HTR-8/SVneo (cell line): ENCODE data around the gene CDYL.

Experiments used
- DNase-seq: peaks from one replicate; pipeline ENCODE4 v3.0.0; 2011; ENCODE audit warnings: low spot score, mixed read lengths; ENCODE audit not compliant: insufficient read length
- FAIRE-seq: peaks from 2 replicates; lab custom pipeline; 2011; peaks lifted over from hg19 to GRCh38; lab: Jason Lieb, UNC

CDYL gene

GRCh38 chr6:4947716-4948115, 171.5 kb downstream of the CDYL start:
- no peak for FAIRE-seq
- DNase-seq: no peak

DNA sequence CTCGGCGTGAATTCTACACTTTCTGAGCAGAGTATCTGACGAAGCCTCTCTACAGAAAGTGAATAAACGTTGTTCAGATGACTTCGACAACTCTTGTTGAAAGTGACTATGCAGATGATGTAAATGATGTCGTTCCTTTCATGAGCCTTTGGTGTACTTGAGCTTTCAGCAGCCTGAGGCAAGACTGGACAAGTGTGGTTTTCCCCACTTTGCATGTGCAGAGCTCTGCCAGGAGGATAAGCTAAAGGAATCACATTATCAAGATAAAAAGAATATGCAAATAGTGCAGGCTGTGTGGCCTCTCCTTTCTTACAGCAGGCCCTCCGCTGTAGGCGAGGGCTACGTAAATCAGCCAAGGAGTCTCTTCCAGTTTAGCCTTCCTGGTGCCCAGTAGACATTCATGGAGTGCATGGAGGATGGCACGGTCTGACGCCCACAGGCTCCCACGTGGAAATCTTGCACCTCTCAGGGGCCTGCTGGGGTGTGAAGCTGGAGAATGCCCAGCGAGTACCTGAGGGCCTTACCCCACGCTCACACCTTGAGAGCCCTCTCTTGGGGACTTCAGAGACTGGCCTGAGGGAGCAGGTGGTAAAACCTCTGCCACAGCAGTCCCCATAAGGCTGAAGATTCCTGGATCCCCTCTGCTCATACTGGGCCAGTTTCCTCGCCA, 172.7 kb downstream of the CDYL start:
- FAIRE-seq (no peak), DNase-seq (no peak)

DNA sequence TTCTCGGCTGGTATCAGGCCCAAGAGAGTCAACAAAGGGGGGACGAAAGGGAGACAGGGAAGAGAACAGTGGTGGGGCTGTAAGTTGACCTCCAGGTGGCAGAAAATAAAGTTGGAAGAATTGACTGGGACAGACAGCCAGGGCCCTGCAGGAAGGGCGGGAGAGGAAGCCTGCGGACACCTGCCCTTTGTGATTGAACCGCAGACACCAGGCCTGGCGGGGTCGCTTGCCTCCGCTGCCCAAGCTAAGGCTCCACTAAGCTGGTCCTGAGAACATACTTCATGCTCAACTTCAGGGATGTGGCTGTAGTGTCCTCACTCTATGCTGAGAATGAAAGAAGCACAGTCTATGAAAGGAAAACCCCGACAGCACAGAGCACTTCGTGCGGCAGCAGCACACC, 173.9 kb downstream of the CDYL start:
- no peak for DNase-seq
- no peak for FAIRE-seq

- FAIRE-seq: no peak
- DNase-seq: no peak
Observed at GRCh38 chr6:4950836-4951533, 174.8 kb downstream of the CDYL start.

GRCh38 chr6:4953440-4953839, 177.2 kb downstream of the CDYL start:
- no peak for FAIRE-seq
- DNase-seq: no peak

GRCh38 chr6:4956625-4957024, 180.4 kb downstream of the CDYL start:
- FAIRE-seq (no peak), DNase-seq (no peak)

DNA sequence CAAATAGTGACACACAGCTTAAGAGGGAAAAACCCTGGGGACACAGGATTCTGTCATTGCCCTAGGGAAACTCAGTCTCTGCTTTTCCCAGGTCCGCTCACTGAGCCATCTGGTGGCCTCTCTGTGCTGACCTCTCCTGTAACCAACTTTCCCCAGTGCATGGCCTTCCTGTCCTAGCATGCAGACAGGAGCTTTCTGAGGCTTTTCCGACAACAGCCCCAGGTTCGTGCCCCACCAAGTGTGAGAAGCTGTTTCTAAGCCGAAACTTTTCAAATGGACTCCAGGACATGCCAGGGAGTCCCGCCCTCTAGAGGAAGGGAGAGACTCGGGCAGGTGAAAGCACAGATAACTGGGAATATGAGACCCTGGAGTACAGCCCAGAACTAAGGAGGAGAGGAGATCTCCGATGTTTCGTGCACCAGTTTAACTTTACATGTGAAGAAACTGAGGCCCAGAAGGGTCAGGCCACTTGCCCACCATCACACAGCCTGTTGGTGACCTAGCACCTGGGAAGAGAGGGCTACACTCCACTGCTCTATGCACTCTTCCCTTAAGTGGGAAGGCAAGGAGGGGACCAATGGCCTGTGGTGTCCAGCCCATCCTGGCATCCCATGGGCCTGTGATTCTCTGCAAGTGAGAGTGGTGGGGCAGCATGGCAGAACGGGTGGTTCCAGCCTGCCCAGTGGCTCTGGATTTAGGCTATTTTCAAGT, 181.5 kb downstream of the CDYL start:
- DNase-seq: no peak
- FAIRE-seq: no peak

DNA sequence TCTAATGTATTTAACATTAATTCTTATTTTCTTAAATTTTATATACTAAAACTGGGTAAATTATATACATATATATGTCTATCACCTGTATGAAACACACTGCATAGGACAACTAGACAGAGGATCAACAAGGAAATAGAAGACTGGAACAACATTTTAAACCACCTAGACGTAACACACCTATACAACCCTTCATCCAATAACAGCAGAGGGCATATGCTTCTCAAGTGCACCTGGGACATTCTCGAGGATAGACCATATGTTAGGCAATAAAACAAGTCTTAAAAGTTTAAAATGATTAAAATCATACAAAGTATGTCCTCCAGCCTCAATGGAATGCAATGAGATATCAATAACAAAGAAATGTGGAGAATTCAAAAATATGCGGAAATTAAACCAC, 182.4 kb downstream of the CDYL start:
- no peak for FAIRE-seq
- DNase-seq: no peak

DNA sequence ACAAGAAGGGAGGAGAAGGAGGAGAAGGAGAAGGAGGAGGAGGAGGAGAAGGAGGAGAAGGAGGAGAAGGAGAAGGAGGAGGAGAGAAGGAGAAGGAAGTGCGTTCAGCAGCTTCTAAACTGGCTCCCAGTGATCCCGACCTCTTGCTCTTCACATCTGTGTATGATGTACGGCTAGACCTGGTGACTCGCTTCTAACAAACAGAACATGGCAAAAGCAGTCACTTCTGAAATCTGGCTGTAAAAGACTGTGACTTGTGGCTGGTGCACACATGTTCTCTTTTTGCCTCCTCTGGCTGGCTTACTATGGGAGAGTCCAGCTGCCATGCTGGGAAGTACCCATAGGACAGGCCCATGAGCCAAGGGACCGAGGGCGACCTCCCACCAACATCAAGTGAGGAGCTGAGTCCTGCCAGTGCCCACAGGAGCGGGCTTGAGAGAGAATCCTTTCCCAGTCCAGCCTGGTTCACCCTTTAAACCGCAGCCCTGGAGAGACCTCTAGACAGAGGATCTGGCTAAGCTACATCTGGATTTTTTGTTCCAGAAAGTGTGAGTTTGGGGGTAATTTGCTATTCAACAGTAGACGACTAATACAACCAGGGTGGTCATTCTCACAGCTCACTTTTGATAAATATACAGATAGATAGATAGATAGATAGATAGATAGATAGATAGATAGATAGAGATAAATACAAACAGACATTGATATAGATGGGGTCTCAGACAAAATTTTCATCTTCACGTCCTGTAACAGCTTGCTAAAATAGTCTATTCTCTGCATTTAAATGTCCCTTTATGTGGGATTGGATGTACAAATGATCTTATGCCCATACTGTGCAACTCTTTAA, 185.3 kb downstream of the CDYL start:
- no peak for FAIRE-seq
- no peak for DNase-seq

GRCh38 chr6:4962905-4963304, 186.7 kb downstream of the CDYL start:
- no peak for DNase-seq
- no peak for FAIRE-seq

DNA sequence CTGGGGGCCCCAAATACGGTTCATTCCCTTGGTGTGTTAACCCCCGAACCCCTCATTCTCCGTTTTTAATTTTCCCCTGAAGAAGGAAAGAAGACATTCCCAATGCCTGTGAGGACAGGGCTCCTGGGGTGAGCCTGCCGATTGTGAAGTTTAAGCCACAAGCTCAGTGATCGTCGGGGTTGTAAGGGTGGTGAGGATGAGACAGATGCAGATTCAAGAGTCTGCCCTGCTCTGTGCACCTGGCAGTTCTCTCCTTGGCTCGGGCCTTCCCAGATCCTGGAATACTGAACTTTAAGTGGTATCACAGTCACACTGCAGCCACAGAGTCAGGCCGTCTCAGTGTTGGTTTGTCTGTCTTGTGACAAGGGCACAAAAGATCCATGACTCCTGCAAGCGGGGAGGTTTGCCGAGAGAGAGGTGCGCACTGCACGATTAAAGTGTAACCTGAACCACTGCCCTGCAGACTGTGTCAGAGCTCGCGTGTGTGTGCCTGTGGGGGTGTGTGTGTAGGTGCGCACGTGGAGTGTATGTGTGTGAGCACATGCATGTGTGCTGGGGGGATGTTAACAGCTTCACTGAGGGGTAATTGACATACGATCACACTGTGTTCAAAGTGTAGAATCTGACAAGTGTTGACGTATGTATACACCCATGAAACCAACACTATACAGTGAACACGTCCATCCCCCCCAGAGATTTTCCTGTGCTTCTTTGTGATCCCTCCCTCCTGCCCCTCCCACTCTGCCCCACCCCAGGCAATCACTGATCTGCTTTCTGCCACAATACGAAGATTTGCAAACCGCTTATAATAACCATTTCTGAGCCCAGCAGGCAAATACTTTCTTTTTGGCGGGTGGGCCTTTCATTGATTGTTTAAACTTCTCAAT, 188.7 kb downstream of the CDYL start:
- FAIRE-seq (no peak), DNase-seq (no peak)

- DNase-seq (no peak), FAIRE-seq (no peak)
Observed at GRCh38 chr6:4965562-4966389, 189.6 kb downstream of the CDYL start.

- DNase-seq: no peak
- FAIRE-seq: no peak
Observed at GRCh38 chr6:4967301-4968030, 191.3 kb downstream of the CDYL start.

DNA sequence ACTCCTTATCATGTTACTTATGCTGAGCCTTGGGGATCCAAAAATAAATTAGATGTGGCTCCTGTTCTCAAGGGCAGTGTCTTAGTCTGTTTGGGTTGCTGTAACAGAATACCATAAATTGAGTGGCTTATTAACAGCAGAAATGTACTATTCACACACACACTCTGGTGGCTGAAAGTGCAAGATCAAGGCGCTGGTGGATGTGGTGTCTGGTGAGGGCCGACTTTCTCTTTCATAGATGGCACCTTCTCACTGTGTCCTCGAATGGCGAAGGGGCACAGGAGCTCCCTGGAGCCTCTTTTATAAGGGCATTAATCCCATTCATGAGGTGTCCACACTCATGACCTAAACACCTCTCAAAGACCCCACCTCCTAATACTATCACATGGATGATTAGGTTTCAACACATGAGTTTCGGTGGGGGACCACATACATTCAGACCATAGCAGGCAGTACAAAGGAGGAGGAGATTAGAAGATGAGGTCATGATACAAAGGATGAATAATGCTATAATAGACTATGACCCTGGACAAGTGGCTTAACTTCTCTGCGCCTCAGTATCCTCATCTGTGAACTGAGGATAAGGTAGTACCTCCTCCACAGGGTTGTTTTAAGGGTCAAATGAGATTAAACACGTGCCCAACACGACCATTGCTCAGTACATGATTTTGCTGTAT, 193.5 kb downstream of the CDYL start:
- FAIRE-seq: no peak
- DNase-seq: no peak

- DNase-seq: no peak
- no peak for FAIRE-seq
Observed at GRCh38 chr6:4970739-4971395, 194.7 kb downstream of the CDYL start.

- DNase-seq: no peak
- FAIRE-seq: no peak
Observed at GRCh38 chr6:4971851-4972250, 195.6 kb downstream of the CDYL start.

DNA sequence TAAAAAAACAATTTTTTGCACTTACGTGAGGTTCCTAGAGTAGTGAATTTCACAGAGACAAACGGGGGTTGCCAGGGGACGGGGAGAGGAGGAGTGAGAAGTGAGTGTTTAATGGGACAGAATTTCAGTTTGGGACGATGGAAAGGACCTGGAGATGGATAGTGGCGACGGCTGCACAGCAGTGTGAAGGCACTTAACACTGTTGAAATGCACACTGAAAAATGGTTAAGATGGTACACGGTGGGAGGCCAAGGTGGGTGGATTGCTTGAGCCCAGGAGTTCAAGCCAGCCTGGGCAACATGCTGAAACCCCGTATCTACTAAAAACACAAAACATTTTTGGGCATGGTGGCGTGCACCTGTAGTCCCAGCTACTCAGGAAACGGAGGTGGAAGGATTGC, 196.2 kb downstream of the CDYL start:
- FAIRE-seq (no peak), DNase-seq (no peak)
